SK-N-MC (cell line): Measurements from ENCODE around the gene C3orf70.
"Not testable (repeated sequence)": the region's sequence is repeated elsewhere in the genome, so short reads cannot be mapped to it uniquely, and the experiment has no call there.

Experiments
- DNase-seq: peaks from one replicate; pipeline ENCODE4 v3.0.0-alpha.2; 2011; ENCODE audit warnings: low read depth, low spot score
- H3K27ac ChIP-seq: fragments of 200-600 bp; sonication (generic); 2 replicates; pipeline ENCODE4 v1.5.1; 2016; ENCODE audit warnings: mixed run types
- H3K36me3 ChIP-seq: fragments of 200-600 bp; sonication (generic); 2 replicates; pipeline ENCODE4 v1.6.1; 2017; ENCODE audit warnings: antibody characterized with exemption, low read length, mixed read lengths; ENCODE audit not compliant: insufficient read depth
- H3K4me3 ChIP-seq: fragments of 200-600 bp; sonication (generic); 2 replicates; pipeline ENCODE4 v1.5.1; 2016
- H3K9ac ChIP-seq: fragments of 200-600 bp; sonication (generic); 2 replicates; pipeline ENCODE4 v1.8.0; 2017; ENCODE audit warnings: mixed run types, mixed read lengths; ENCODE audit not compliant: insufficient read length
- H3K9me3 ChIP-seq: fragments of 200-600 bp; sonication (generic); 2 replicates; pipeline ENCODE4 v1.6.1; 2017; ENCODE audit warnings: low read depth, mild to moderate bottlenecking, antibody characterized with exemption, low read length, moderate library complexity, mixed read lengths
- EZH2 ChIP-seq: fragments of 200-600 bp; sonication (generic); IDR thresholded peaks from one replicate; pipeline ENCODE4 v1.6.1; 2017; ENCODE audit warnings: antibody characterized with exemption
- FOXP2 ChIP-seq: optimal IDR thresholded peaks from 2 replicates; pipeline ENCODE3; 2011; ENCODE audit warnings: mild to moderate bottlenecking, moderate library complexity; ENCODE audit not compliant: insufficient read depth; ENCODE audit errors: extremely low read length, control extremely low read depth
- POLR2AphosphoS5 ChIP-seq: IDR thresholded peaks from 2 replicates; pipeline ENCODE4 v1.6.1; 2012; ENCODE audit warnings: mild to moderate bottlenecking, low read depth, low read length, borderline replicate concordance

C3orf70 gene

DNA sequence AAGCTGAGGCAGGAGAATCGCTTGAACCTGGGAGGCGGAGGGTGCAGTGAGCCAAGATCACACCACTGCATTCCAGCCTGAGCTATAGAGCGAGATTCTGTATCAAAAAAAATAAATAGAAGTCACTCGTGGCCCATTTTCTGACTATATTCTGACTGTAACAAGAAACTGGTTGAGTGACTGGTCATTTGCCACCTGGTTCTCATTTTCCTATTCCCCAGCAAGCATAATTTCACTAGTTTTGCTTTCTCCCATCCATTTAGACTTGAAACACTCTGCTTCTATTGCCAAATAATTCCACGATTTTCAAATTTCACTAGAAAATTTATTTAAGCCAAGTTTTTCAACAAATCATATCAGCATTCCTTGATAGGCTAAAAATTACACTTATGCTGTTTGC, 40.7 kb downstream of the C3orf70 start:
- Histone ChIP-seq H3K9ac (no peak overlapping the region), H3K9me3 (no peaks in the 10 kb centered on the region), H3K27ac (no peak overlapping the region), H3K4me3 (no peak overlapping the region), H3K36me3 (no peaks in the 10 kb centered on the region)
- TF ChIP-seq FOXP2 (no peak), EZH2 (no peak), POLR2AphosphoS5 (no peak)
- DNase-seq: no peak

DNA sequence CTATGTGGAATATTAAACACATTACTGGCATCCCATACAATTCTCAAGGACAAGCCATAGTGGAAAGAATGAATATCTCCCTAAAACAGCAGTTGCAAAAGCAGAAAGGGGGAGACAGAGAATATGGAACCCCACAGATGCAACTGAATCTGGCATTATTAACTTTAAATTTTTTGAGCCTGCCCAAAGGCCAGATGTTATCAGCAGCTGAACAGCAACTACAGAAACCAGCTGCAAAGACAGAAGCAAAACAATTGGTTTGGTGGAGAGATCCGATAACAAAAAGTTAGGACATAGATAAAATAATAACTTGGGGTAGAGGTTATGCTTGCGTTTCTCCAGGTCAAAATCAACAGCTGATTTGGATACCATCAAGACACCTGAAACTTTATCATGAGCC, 43.8 kb downstream of the C3orf70 start:
- not testable (repeated sequence) for H3K9me3 ChIP-seq, H3K4me3 ChIP-seq, DNase-seq, H3K27ac ChIP-seq, H3K36me3 ChIP-seq, H3K9ac ChIP-seq

DNA sequence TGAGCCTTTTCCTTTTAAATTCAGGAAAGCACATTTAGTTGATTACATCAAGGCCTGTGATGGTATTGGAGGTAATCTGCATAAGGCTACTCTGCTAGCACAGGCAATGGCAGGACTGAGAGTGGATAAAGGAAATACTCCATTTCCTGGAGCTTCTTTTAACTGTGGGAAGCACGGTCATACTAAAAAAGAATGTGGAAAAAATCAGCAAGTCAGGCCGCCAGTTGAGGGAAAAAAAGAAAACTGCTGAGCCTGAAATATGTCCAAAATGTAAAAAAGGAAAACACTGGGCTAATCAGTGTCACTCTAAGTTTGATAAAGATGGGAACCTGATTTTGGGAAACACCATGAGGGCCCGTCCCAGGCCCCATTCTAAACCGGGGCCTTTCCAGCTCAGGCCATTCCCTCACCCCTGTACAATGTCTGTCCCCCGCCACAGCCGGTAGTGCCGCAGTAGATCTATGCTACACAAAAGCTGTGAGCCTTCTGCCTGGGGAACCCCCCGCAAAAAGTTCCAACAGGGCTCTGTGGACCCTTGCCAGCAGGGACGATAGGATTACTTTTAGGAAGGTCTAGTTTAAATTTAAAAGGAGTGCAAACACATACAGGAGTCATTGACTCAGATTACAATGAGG, 46.5 kb downstream of the C3orf70 start:
- DNase-seq, H3K36me3 ChIP-seq: not testable (repeated sequence)

GRCh38 chr3:185103359-185104127, 49.3 kb downstream of the C3orf70 start:
- Histone ChIP-seq H3K36me3 (no peaks in the 10 kb centered on the region), H3K9me3 (no peaks in the 10 kb centered on the region), H3K27ac (no peak overlapping the region), H3K4me3 (no peak overlapping the region), H3K9ac (no peak overlapping the region)
- TF ChIP-seq EZH2 (no peak), POLR2AphosphoS5 (no peak), FOXP2 (no peak)
- no peak for DNase-seq

More for the DNA sequence above, 46.5 kb downstream of the C3orf70 start:
- not testable (repeated sequence) for H3K9me3 ChIP-seq, H3K4me3 ChIP-seq, H3K9ac ChIP-seq, H3K27ac ChIP-seq

- H3K36me3 ChIP-seq: no peaks in the 10 kb centered on the region
- TF ChIP-seq POLR2AphosphoS5 (no peak), EZH2 (no peak), FOXP2 (no peak)
- H3K27ac ChIP-seq: no peak overlapping the region
- H3K9ac ChIP-seq: no peak overlapping the region
- no peak overlapping the region for H3K4me3 ChIP-seq
- no peaks in the 10 kb centered on the region for H3K9me3 ChIP-seq
- no peak for DNase-seq
These were observed 58.2 kb downstream of the C3orf70 start for GRCh38 chr3:185094697-185095096.

- H3K9ac ChIP-seq: no peak overlapping the region
- no peak overlapping the region for H3K27ac ChIP-seq
- no peak overlapping the region for H3K4me3 ChIP-seq
- H3K9me3 ChIP-seq: no peaks in the 10 kb centered on the region
- TF ChIP-seq FOXP2: no peak
- no peak for TF ChIP-seq EZH2
- no peak for TF ChIP-seq POLR2AphosphoS5
- DNase-seq: no peak
- H3K36me3 ChIP-seq: no peaks in the 10 kb centered on the region
These were observed 59.7 kb downstream of the C3orf70 start for GRCh38 chr3:185093116-185093515.

- TF ChIP-seq FOXP2: no peak
- TF ChIP-seq POLR2AphosphoS5: no peak
- no peak for TF ChIP-seq EZH2
- DNase-seq: no peak
- Histone ChIP-seq H3K27ac (no peak overlapping the region), H3K9me3 (no peaks in the 10 kb centered on the region), H3K9ac (no peak overlapping the region), H3K36me3 (no peaks in the 10 kb centered on the region), H3K4me3 (no peak overlapping the region)
These were observed 62.0 kb downstream of the C3orf70 start for GRCh38 chr3:185090811-185091210.

GRCh38 chr3:185089751-185090150, 63.1 kb downstream of the C3orf70 start:
- TF ChIP-seq EZH2 (no peak), FOXP2 (no peak)
- Histone ChIP-seq H3K9me3 (no peaks in the 10 kb centered on the region), H3K36me3 (no peaks in the 10 kb centered on the region), H3K9ac (no peak overlapping the region), H3K27ac (no peak overlapping the region), H3K4me3 (no peak overlapping the region)
- no peak for DNase-seq

DNA sequence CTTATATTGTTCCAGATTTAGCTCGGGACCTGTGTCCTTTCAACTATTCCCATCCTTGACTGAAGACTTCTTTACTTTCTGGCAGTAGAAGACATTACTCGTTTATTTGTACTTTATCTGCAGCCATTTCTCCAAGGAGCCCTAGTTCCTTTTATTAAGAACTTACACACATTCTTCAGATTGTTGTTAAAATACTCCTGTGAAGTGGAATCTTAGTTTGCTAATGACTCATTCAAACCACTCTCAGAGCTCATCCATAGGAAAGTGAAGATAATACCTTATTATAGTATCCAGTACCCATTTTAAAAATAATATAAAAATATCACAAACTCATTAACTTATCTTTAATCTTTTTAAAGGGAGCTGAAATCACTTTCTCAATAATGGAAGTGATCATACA, 63.5 kb downstream of the C3orf70 start:
- Histone ChIP-seq H3K27ac (no peak overlapping the region), H3K4me3 (no peak overlapping the region), H3K36me3 (no peaks in the 10 kb centered on the region), H3K9me3 (no peaks in the 10 kb centered on the region), H3K9ac (no peak overlapping the region)
- TF ChIP-seq FOXP2: no peak
- TF ChIP-seq EZH2: no peak
- TF ChIP-seq POLR2AphosphoS5: no peak
- DNase-seq: no peak
